Stimulated activated naive CD4-positive, alpha-beta T cell (primary cell): ENCODE measurements around the gene SLC22A3.
"Not testable (repeated sequence)": the region's sequence is repeated elsewhere in the genome, so short reads cannot be mapped to it uniquely, and the experiment has no call there.

Experiments
- DNase-seq, 6 experiments: peaks; one replicate each; lab custom pipeline; 2025; lab: John Stamatoyannopoulos, UW

Gene SLC22A3

GRCh38 chr6:160348223-160349019, at the start of gene SLC22A3:
Gene SLC22A3, plus strand, starts transcription at chr6:160348378. Its CDS starts 42 bp downstream, at chr6:160348420.
- no peak for DNase-seq

- DNase-seq, result no peak
Observed at GRCh38 chr6:160299559-160299958, 48.6 kb upstream of the SLC22A3 start.

GRCh38 chr6:160300076-160300695, 48.0 kb upstream of the SLC22A3 start:
- DNase-seq, result no peak

GRCh38 chr6:160301339-160301738, 46.8 kb upstream of the SLC22A3 start:
- DNase-seq, result no peak

- DNase-seq, result not testable (repeated sequence)
Observed at GRCh38 chr6:160302431-160303082, 45.6 kb upstream of the SLC22A3 start.

- no peak for DNase-seq
Observed at GRCh38 chr6:160303806-160304205, 44.4 kb upstream of the SLC22A3 start.

- no peak for DNase-seq
Observed at GRCh38 chr6:160305926-160306713, 42.1 kb upstream of the SLC22A3 start.

- no peak for DNase-seq
Observed at GRCh38 chr6:160309718-160310117, 38.5 kb upstream of the SLC22A3 start.

GRCh38 chr6:160312900-160313299, 35.3 kb upstream of the SLC22A3 start:
- DNase-seq, result no peak

GRCh38 chr6:160315310-160315709, 32.9 kb upstream of the SLC22A3 start:
- DNase-seq, result no peak

- DNase-seq, result no peak
Observed at GRCh38 chr6:160316261-160316660, 31.9 kb upstream of the SLC22A3 start.

GRCh38 chr6:160319246-160319645, 28.9 kb upstream of the SLC22A3 start:
- no peak for DNase-seq

GRCh38 chr6:160321729-160322505, 26.3 kb upstream of the SLC22A3 start:
- no peak for DNase-seq

- no peak for DNase-seq
Observed at GRCh38 chr6:160327981-160328380, 20.2 kb upstream of the SLC22A3 start.

GRCh38 chr6:160328447-160328846, 19.7 kb upstream of the SLC22A3 start:
- no peak for DNase-seq

- DNase-seq, result no peak
Observed at GRCh38 chr6:160329188-160329587, 19.0 kb upstream of the SLC22A3 start.

GRCh38 chr6:160330619-160331018, 17.6 kb upstream of the SLC22A3 start:
- no peak for DNase-seq

GRCh38 chr6:160331204-160331603, 17.0 kb upstream of the SLC22A3 start:
- DNase-seq, result no peak

- DNase-seq, result no peak
Observed at GRCh38 chr6:160331753-160332152, 16.4 kb upstream of the SLC22A3 start.

- no peak for DNase-seq
Observed at GRCh38 chr6:160333101-160333500, 15.1 kb upstream of the SLC22A3 start.

GRCh38 chr6:160333841-160334240, 14.3 kb upstream of the SLC22A3 start:
- DNase-seq, result no peak
